DMS53 treated with DMSO at 0.1 percent for 48 hours (cell line): ENCODE results near the gene CST1.
"Not testable (repeated sequence)": the region's sequence is repeated elsewhere in the genome, so short reads cannot be mapped to it uniquely, and the experiment has no call there.

Experiments
- DNase-seq: peaks from one replicate; lab custom pipeline; 2025; ENCODE audit not compliant: unreplicated experiment; lab: John Stamatoyannopoulos, UW

Gene CST1, protein sequence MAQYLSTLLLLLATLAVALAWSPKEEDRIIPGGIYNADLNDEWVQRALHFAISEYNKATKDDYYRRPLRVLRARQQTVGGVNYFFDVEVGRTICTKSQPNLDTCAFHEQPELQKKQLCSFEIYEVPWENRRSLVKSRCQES

DNA sequence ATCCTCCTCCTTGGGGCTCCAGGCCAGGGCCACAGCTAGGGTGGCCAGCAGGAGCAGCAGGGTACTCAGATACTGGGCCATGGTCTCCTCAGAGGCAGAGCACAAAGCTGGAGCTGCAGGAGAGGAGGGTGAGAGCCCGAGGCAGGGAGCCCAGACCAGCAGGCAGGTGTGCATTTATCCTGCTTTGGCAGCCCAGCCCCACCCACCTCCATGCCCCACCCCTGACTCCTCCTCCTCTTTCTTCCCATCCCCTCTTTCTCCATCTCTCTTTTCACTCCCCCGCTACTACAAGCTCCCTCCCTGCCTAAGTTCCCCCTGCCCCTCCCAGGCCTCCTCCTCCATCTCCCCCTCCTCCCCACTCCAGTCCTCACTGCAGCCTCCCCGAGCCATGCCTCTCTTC is at the start of gene CST1:
Gene CST1, minus strand, starts transcription at position 150 of the 400 bp plus-strand sequence. Its CDS starts 69 bp downstream, at position 81.
- not testable (repeated sequence) for DNase-seq

DNA sequence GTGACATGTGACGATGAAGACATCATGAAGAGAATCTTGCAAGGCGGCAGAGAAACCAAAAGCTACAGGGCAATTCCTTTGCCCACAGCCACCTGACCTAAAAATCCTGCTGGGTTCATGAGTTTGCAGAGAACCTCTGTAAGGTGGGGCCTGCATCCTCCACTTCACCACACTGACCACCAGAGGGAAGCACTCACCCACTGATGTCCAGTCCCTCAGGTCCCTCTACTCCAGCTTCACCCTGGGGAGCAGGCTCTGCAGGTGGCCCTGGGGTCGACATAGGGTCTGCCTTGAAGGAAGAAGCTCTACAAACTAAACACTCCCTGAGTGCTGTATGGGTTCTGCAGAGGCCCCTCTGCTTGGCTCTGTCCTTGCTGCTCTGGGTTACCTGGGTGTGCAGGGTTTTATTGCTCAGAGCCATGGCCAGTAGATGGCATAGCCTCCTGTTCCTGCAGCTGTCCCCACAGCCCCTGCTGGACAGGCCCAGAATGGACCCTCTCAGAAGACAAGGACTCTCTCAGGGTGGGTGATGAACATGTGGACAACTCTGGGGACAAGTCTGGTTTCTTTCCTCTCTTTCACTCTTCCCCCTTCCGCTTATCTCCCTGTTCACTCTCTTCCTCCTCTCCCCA is 48.6 kb upstream of the CST1 start:
- peak; percentile 8 for DNase-seq

DNA sequence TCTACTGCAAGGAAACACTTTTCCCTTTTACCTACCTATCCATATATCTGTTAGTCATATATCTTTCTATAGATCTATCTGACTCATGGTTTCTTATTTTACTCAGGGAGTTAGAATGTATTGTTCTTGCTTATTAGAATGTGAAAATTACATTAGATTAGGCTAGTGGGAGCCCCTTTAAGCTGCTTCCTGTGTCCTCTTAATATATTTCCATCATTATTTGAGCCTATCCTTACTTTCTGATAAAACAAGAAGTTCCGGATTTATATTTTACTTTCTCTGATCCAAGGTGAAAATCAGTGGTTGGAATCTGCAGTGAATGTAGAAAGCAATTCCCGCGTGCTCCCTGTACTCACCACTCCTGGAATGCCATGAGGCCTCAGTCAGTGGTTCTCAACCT is 44.8 kb upstream of the CST1 start:
- no peak for DNase-seq

DNA sequence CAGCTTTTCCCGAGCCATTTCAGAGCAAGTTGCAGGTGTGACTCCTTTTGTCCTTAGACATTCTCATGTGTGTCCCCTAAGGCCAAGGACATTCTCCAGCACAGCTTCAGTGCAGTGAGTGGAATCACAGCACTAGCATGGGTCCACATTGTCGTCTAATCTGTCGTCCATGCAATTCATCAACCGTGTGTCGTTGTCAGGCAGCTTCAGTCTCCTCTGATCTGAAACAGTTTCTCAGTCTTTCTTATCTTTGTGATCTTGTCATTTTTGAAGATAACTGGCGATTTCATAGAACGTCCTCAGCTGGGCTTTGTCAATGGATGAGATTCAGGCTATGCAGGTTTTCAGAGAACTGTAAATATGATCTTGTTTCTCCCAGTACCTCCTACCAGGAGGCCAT is 44.1 kb upstream of the CST1 start:
- no peak for DNase-seq

DNA sequence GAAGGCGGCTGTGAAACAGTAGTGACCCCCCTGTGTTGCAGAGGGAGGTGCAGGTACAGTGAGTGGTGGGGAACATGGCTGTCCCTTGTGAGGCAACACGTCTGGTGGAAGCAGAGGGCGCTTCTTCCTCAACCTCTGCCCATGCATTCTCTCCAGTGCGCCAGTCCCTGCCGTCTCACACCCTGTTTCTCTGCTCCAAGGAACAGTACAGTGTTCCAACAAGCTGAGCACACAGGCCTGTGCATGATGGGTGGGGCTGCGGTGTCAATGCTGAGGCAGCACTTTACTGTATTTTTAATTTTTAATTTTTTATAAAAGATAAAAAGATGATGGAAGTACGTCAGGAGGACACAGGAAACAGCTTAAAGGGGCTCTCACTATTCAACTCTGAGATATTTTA is 43.3 kb upstream of the CST1 start:
- no peak for DNase-seq

DNA sequence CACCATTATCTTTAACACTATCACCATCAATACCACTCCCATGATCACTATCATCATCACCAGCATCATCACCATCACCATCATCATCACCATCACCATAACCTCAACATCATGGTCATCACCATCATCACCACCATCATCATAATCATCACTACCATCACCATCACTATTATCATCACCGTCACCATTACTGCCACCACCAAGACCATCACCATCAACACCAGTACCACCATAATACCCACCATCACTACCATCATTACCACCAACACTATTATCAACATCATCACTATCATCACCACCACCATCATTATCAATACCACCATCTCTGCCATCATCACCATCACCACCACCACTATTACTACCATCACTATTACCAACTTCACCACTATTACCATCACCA is 32.7 kb upstream of the CST1 start:
- DNase-seq, result no peak

DNA sequence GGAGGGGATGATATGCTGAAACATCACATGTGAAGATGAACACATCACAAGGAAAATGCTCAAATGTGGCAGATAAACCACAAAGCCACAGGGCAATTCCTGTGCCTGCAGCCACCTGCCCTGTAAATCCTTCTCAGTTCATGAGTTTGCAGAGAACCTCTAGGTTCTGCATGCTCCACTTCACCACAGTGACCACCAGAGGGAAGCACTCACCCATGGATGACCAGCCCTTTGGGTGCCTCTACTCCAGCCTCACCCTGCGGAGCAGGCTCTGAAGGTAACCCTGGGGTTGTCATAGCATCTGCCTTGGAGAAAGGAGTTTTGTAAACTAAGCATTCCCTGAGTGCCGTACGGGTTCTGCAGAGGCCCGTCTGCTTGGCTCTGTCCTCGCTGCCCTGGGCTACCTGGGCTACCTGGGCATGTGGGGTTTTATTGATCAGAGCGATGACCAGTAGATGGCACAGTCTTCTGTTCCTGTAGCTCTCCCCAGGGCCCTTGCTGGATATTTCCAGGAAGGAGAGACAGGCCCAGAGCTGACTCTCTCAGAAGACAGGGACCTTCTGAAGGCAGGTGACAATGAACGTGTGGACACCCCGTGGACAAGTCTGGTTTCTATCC is 31.7 kb upstream of the CST1 start:
- peak; percentile 3 for DNase-seq

DNA sequence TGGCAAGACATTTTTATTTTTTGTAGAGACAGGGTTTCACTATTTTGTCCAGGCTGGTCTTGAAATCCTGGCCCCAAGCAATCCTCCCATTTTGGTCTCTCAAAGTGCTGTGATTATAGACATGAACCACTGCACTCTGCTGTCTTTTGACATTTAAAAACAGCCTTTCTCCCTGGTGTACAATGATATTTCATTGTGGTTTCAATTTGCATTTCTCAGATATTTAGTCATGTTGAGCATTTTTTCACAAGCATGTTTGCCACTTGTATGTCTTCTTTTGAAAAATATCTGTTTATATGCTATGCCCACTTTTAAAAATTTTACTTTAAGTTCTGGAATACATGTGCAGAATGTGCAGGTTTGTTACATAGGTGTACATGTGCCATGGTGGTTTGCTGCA is 27.9 kb upstream of the CST1 start:
- DNase-seq, result not testable (repeated sequence)

DNA sequence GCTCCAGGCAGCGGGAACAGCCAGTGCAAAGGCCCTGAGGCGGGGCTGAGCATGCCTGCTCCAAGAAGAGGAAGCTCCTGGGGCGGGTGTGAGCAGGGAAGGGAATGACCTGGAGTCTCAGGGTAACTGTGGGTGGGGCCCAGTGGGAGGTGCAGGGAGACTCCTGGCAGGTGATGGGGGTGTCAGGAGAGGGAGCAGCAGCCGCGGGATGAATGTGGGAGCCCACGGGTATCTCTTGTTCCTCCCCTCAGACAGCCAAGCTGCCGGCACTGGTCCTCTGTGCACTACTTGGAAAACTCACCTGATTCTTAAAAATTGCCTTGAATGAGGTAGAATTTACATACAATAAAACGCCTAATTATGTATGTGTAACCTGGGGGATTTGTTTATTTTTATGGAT is 26.6 kb upstream of the CST1 start:
- DNase-seq, result not testable (repeated sequence)

DNA sequence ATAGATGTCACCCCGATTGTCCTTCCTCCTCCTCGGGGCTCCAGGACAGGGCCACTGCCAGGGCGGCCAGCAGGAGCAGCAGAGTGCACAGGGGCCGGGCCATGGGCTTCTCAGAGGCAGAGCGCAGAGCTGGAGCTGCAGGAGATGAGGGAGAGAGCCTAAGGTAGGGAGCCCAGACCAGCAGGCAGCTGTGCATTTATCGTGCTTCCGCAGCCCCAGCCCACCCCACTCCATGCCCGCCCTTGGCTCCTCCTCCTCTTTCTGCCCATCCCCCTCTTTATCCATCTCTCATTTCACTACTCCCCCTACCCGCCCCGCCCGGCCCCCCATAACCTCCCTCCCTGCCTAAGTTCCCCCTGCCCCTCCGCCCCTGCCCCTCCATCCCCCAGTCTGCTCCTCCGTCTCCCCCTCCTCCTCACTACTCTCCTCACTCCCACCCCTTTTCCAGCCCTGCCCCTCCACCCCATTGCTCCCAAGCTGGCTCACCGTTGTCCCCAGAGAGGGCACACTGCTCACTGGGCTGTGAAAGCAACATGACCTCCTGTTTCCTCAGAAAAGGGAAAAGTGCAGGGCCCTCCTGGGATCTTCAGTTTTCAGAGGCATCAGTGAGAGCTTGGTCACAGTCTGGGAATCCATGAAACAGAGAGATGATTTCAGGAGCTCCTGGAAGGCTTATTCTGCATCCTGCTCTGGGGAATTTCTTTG is 25.5 kb upstream of the CST1 start:
- DNase-seq, result no peak

DNA sequence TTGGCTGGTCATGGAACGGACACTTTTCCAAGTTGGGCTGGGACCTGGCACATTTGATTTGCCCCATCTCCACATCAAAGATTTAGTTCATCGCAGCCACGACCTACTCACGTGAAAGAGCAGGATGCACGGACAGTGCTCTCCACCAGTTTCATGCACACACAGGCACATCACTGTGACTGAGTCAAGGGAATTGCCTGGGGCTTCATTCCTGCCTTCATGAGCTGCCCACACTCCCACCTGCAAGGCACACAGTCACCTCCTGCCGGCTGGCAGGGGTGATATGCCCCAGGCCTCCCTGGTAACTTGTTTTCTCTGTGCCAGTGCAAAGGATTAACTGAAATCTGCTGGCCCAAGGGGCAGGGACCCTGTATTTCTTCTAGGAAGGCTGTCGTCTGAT is 23.3 kb upstream of the CST1 start:
- DNase-seq, result no peak

DNA sequence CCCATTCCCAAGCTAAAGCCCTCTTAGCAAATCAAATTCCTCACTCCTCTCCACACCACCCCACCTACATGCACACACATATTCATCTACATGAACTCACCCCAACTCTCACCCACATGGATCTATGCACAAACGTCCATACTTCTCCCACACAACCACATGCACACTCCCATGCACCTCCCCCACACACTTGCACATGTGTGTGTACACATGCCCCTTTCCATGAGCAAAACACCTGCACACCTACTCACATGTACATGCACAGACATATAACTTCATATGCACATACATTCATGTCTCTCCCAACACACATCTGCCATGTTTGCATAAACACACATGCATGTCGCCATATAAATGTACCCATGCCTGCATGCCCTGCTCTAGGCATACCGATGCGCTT is 22.8 kb upstream of the CST1 start:
- no peak for DNase-seq

DNA sequence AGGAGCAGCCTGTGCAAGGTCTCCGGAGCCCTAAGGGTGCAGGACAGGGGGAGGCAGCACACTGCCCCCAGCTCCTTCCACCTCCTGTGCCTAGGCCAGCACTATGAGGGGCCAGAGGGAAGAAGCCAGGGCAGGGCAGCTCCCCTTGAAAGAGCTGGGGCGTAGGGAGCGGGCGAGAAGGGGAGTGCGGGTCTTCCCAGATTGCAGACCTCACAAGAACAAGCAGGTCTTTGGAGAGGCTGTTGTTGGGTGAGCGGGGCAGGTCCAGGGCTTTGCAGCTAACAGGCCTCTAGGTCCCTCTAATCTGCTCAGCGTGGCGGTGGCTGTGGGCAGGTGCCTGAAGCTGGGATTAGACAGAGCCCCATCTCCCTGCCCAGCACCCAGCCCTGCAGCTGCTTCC is 22.4 kb upstream of the CST1 start:
- DNase-seq, result no peak

DNA sequence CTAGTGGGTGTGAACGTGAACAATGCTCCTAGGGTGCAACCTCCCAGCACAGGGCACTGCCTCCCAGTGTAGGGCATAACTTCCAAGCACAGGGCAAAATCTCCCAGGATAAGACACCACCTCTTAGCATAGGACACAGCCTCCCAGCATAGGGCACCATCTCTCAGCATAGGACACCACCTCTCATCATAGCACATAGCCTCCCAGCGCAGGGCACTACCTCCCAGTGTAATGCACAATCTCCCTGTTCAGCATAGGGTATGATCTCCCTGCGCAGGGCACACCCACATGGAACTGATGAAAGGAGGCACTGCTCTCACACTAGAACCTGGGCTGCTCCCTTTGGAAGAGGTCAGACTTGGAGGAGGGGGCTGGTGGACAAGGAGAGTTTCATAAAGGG is 21.3 kb upstream of the CST1 start:
- DNase-seq, result no peak

DNA sequence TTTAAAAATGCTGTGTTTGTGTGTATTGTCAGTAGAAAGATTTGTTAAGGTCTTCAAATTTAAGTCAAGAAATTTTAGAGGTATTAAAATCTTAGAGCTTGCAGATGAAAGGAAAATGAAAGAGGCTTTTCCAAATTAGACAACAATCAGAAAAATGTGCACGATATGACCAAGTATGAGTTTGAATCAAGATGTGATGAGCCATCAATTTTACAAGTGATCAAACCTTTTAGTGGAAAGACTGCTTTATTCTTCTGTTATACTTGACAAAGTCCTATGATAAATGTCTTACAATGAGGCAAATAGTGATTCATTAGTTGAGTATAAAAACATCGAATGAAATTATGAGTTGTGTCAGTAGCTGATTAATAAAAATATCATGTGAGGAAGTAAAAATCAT is 19.6 kb upstream of the CST1 start:
- no peak for DNase-seq

DNA sequence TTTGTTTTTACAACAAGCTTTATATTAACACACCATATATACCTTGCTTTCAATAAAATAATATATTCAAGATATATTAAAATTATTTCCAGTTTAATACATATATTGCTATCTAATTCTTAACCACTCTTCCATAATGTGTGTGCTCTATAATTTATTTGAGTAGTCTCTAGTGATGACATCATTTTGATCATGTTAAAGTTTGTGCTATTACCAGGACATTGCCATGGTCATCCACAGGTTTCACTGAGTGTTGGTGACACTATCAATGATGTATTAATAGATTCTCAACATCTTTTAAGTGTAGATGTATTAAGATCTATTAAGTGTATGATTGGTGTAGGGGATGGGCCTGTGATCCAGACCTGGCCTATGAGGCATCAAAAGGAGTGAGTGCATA is 17.8 kb upstream of the CST1 start:
- DNase-seq, result not testable (repeated sequence)

DNA sequence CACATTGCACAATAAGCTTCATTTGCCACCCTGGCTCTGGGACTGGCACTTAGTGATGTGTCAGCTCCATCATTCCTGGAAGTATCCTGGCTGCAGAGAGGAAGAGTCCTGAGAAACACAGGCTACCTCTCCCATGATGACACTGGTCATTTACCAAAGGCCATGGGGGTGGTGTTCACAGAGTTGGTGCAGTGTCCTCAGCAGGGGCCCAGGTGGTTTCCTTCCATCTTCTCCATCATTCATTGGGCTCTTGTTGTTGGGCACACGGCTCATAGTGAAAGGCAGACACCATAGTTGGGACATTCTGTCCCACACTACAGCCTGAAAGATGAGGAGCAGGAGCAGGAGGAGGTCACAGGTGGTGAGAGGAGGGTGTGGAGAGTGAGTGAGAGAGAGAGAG is 15.8 kb upstream of the CST1 start:
- no peak for DNase-seq

DNA sequence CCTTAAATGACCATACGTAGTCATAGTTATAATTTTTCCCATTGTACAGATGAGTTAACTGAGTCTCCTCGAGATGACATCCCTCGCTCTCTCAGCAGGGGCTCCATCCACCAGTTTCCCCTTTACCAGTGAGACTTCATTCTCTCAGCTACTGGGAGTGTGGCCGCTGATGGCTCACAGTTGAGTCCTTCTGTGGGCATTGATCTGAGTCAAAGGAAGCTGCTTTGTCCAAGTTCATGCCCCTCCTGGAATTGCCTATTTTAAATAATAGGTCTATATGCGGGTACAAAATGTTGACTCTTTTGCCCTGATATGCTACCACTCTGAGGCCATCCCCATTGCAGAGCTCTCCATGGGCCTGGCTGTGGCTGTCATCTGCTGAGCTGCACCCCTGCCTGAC is 14.8 kb upstream of the CST1 start:
- DNase-seq, result no peak

DNA sequence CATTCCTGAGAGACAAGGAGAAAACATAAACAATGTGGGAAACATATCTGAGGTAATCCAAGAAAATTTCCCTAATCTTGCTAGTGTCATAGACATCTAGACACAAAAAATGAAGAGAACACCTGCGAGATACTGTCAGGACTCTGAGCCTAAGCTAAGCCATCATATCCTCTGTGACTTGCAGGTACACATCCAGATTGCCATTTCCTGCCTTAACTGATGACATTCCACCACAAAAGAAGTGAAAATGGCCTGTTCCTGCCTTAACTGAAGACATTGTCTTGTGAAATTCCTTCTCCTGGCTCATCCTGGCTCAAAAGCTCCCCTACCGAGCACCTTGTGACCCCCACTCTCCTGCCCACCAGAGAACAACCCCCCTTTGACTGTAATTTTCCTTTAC is 13.9 kb upstream of the CST1 start:
- DNase-seq, result not testable (repeated sequence)

DNA sequence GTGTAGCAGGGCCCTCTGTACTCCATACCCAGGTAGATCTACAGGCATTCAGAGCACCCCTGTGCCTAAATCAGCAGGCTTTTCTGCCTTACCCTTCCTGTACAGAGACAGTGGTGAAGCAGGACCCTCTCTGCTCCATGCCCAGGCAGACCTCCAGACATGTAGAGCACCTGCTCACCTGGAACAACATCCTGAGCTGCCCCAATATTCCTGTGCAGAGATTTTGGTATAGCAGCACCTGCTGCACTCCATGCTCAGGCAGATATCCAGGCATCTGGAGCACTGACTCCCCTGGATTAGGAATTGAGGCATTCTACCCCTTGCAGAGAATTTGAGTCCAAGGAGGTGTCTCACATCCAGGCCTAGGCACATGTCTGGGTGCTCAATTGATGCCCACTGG is 12.6 kb upstream of the CST1 start:
- DNase-seq, result no peak

DNA sequence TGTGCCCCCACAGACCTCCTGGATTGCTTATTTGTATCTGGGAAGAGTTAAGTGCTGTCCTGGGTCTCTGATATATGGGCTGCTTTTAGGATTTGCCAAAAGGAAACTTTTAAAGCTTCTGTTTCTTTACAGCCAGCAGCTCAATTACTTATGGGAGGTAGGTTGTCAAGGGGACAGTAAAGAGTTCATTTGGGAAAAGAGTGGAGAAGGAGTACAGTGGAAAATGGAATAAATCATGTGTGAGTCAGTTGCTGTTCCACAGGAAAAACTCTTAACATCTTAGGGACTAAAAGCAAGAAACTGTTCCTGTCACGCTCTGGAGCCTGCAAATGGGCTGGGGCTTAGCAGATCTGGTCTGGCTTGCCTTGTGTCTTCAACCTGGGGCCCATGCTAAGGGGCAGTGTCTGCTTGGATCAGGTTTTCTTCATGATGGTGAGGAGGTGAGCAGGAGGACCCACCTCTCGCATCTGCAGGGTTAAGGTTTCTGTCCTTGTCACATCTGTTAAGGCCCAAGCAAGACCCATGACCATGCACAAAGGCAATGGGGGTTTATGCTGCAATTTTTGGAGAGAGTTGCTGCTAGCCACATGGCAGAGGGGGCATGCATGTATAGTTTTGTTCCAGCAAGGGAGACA is 8.7 kb upstream of the CST1 start:
- no peak for DNase-seq

DNA sequence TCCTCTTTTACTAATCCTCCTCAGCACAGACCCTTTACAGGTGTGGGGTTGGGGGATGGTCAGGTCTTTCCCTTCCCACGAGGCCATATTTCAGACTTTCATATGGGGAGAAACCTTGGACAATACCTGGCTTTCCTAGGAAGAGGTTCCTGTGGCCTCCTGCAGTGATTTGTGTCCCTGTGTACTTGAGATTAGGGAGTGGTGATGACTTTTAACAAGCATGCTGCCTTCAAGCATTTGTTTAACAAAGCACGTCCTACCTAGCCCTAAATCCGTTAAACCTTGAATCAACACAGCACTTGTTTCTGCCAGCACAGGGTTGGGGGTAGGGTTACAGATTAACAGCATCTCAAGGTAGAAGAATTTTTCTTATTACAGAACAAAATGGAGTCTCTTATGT is 6.1 kb upstream of the CST1 start:
- not testable (repeated sequence) for DNase-seq
